HepG2 (cell line): ENCODE data around the gene THAP3. TPM values are rescaled to one million over a fixed set of nuclear protein-coding genes. Genes with fewer than 3 reads are reported as not detected.

Experiments used
- CBX1 ChIP-seq: IDR thresholded peaks from one replicate; pipeline ENCODE4 v1.6.1; 2016; ENCODE audit warnings: antibody characterized with exemption, low read depth
- HES4 ChIP-seq: sonication (generic); formaldehyde crosslinking; IDR thresholded peaks from 2 replicates; pipeline ENCODE4 v1.9.0; 2021; ENCODE audit warnings: mild to moderate bottlenecking, missing genetic modification reagents, borderline replicate concordance
- HHEX ChIP-seq: IDR thresholded peaks from 2 replicates; pipeline ENCODE4 v1.6.1; 2016; ENCODE audit warnings: control low read depth
- HNRNPK ChIP-seq: fragments of 200-400 bp; formaldehyde crosslinking; IDR thresholded peaks from 2 replicates; pipeline ENCODE4 v1.6.1; 2018; ENCODE audit warnings: low read length, low read depth, moderate library complexity, mild to moderate bottlenecking; ENCODE audit not compliant: poor library complexity, severe bottlenecking
- KDM3A ChIP-seq: IDR thresholded peaks from 2 replicates; pipeline ENCODE4 v1.6.1; 2018; ENCODE audit warnings: low read depth, missing compliant biosample characterization
- NONO ChIP-seq, 2 experiments: fragments of 450-650 bp in 1 of 2; sonication (generic) in 1 of 2; formaldehyde crosslinking in 1 of 2; IDR thresholded peaks in 1 of 2; conservative IDR thresholded peaks in 1 of 2; 2 replicates each; pipeline versions ENCODE4 v1.6.1 to v1.8.0; 2017 to 2022; ENCODE audit warnings: mild to moderate bottlenecking in 1 of 2, missing genetic modification reagents in 1 of 2, moderate library complexity in 1 of 2
- POLR2A ChIP-seq, 2 experiments: IDR thresholded peaks; 2 replicates each; pipeline ENCODE4 v1.6.1; 2011; ENCODE audit warnings: low read depth in 2 of 2, low read length in 2 of 2, mild to moderate bottlenecking in 1 of 2, moderate library complexity in 1 of 2; ENCODE audit not compliant: insufficient read depth in 1 of 2
- SMYD3 ChIP-seq: sonication (generic); formaldehyde crosslinking; IDR thresholded peaks from 2 replicates; pipeline ENCODE4 v1.8.1; 2023; ENCODE audit warnings: mild to moderate bottlenecking, missing genetic modification reagents
- ZMYM2 ChIP-seq: sonication (generic); formaldehyde crosslinking; IDR thresholded peaks from 2 replicates; pipeline ENCODE4 v1.8.0; 2022; ENCODE audit warnings: mild to moderate bottlenecking, missing genetic modification reagents
- ZMYM4 ChIP-seq: sonication (generic); formaldehyde crosslinking; IDR thresholded peaks from 2 replicates; pipeline ENCODE4 v1.8.1; 2023; ENCODE audit warnings: mild to moderate bottlenecking, missing genetic modification reagents
- ZNF180 ChIP-seq: sonication (generic); formaldehyde crosslinking; IDR thresholded peaks from 2 replicates; pipeline ENCODE4 v1.4.0; 2020; ENCODE audit warnings: low read depth, missing genetic modification reagents, borderline replicate concordance
- ZNF205 ChIP-seq: IDR thresholded peaks from 2 replicates; pipeline ENCODE4 v1.6.1; 2018; ENCODE audit warnings: missing biosample characterization, missing genetic modification reagents
- ZNF441 ChIP-seq: sonication (generic); formaldehyde crosslinking; IDR thresholded peaks from 2 replicates; pipeline ENCODE4 v1.7.0; 2021; ENCODE audit warnings: missing genetic modification reagents, borderline replicate concordance
- ZNF709 ChIP-seq: sonication (generic); formaldehyde crosslinking; IDR thresholded peaks from 2 replicates; pipeline ENCODE4 v1.5.0; 2020; ENCODE audit warnings: mild to moderate bottlenecking, missing genetic modification reagents
- ZNF788 ChIP-seq: sonication (generic); formaldehyde crosslinking; IDR thresholded peaks from 2 replicates; pipeline ENCODE4 v1.5.0; 2020; ENCODE audit warnings: mild to moderate bottlenecking, missing genetic modification reagents, borderline replicate concordance
- ZNF816 ChIP-seq: sonication (generic); formaldehyde crosslinking; IDR thresholded peaks from 2 replicates; pipeline ENCODE4 v1.8.0; 2022; ENCODE audit warnings: missing genetic modification reagents, mild to moderate bottlenecking, borderline replicate concordance
- ZZZ3 ChIP-seq: sonication (generic); formaldehyde crosslinking; IDR thresholded peaks from 2 replicates; pipeline ENCODE4 v1.4.0; 2020; ENCODE audit warnings: missing genetic modification reagents, mild to moderate bottlenecking, borderline replicate concordance
- polyA plus RNA-seq, 8 experiments: library from polyadenylated mRNA; depleted of rRNA in 3 of 8; stranded (reverse) in 7 of 8; unstranded in 1 of 8; fragments of >200 nt; fragmentation: Illumina TruSeq in 4 of 8; extraction: Trizol in 4 of 8; gene quantifications; 2 replicates each; pipeline versions ENCODE4 v1.2.1 to v1.2.3, GENCODE V29; 2011 to 2016; ENCODE audit warnings: low read depth in 4 of 8, missing spikeins in 1 of 8, mixed read lengths in 1 of 8; ENCODE audit not compliant: insufficient read depth in 1 of 8
- total RNA-seq, 5 experiments: library from RNA; depleted of rRNA; stranded (reverse); fragments of >200 nt; fragmentation: Illumina TruSeq; extraction: Trizol; gene quantifications; 2 replicates each; pipeline ENCODE4 v1.2.3, GENCODE V29; 2016; ENCODE audit warnings: low read depth in 1 of 5
- TF ChIP-seq, protein P1 (sequence below): sonication (generic); formaldehyde crosslinking; IDR thresholded peaks from 2 replicates; pipeline ENCODE4 v1.4.0; 2020; ENCODE audit warnings: missing genetic modification reagents
- TF ChIP-seq, protein P2 (sequence below): sonication (generic); formaldehyde crosslinking; IDR thresholded peaks from 2 replicates; pipeline ENCODE4 v1.8.1; 2022; ENCODE audit warnings: mild to moderate bottlenecking, missing genetic modification reagents
- TF ChIP-seq, protein P3 (sequence below): IDR thresholded peaks from 2 replicates; pipeline ENCODE4 v1.6.1; 2016; ENCODE audit warnings: mild to moderate bottlenecking, missing biosample characterization, missing genetic modification reagents

Gene THAP3
- total and polyA plus RNA-seq, 2 of the 13 experiments (the other 11 are each of a cell fraction or from before 2014, with no cell fraction given) = 10.3 to 14.9 TPM

DNA sequence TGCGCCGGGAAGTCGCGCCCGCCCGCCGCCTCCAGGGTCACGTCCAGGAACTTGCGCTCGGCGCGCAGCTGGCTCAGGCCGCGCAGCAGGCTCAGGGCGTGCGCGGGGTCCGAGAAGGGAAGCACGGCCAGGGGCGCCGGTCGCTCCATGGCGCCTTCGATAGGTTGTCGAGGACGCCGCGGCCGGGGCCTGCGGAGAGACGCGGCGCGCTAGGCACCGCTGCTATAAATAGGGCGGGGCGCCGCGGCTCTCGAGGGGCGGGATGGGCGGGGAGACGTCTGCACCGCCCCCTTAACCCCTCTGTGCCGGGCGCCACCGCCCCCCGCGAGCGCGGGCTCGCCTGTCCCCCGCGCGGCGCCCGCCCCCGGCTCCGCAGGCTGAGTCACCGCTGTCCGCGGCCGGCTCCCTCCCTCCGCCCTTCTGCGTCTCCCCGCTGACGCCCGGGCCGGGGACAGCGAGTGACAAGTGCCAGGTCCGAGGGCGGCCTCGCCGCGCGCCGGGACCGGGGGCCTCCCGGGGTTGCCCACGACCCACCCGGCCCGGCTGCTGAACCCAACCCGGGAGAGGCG lies 21.9 kb upstream of the THAP3 start, which contains the start of gene KLHL21 (continued):
- TF ChIP-seq CBX1 (peak; percentile 74), HES4 (CRISPR knock-in tag) (peak; percentile 22), KDM3A (CRISPR knock-in tag) (0 out of 2 replicates have a peak, but pooled peaks have one; percentile 45), NONO (IDR thresholded peaks at IDR 0.05) (no peak), NONO (CRISPR knock-in tag; conservative IDR thresholded peaks at IDR 0.05) (peak; percentile 66; the same call in 1 of the 2 replicates), HHEX (CRISPR knock-in tag) (no peak), ZMYM4 (peak; percentile 36; the same call in 1 of the 2 replicates), ZNF441 (CRISPR knock-in tag) (no peak; the same call in 1 of the 2 replicates), ZNF205 (CRISPR knock-in tag) (0 out of 2 replicates have a peak, but pooled peaks have one; percentile 39), ZMYM2 (CRISPR knock-in tag) (no peak), HNRNPK (peak; percentile 21), ZNF709 (peak; percentile 89), SMYD3 (CRISPR knock-in tag) (peak; percentile 38; the same call in 1 of the 2 replicates), ZZZ3 (CRISPR knock-in tag) (0 out of 2 replicates have a peak, but pooled peaks have one; percentile 6), ZNF788 (CRISPR knock-in tag) (no peak), ZNF816 (CRISPR knock-in tag) (0 out of 2 replicates have a peak, but pooled peaks have one; percentile 44), ZNF180 (CRISPR knock-in tag) (no peak), POLR2A (IDR thresholded peaks at IDR 0.05; ENCODE audit: insufficient read depth in 1 of 2, low read depth in 2 of 2, low read length in 2 of 2) (peak in 1 of 2 experiments; percentile 97; a peak in 2 of 4 replicates)
- TF ChIP-seq, protein P1, sequence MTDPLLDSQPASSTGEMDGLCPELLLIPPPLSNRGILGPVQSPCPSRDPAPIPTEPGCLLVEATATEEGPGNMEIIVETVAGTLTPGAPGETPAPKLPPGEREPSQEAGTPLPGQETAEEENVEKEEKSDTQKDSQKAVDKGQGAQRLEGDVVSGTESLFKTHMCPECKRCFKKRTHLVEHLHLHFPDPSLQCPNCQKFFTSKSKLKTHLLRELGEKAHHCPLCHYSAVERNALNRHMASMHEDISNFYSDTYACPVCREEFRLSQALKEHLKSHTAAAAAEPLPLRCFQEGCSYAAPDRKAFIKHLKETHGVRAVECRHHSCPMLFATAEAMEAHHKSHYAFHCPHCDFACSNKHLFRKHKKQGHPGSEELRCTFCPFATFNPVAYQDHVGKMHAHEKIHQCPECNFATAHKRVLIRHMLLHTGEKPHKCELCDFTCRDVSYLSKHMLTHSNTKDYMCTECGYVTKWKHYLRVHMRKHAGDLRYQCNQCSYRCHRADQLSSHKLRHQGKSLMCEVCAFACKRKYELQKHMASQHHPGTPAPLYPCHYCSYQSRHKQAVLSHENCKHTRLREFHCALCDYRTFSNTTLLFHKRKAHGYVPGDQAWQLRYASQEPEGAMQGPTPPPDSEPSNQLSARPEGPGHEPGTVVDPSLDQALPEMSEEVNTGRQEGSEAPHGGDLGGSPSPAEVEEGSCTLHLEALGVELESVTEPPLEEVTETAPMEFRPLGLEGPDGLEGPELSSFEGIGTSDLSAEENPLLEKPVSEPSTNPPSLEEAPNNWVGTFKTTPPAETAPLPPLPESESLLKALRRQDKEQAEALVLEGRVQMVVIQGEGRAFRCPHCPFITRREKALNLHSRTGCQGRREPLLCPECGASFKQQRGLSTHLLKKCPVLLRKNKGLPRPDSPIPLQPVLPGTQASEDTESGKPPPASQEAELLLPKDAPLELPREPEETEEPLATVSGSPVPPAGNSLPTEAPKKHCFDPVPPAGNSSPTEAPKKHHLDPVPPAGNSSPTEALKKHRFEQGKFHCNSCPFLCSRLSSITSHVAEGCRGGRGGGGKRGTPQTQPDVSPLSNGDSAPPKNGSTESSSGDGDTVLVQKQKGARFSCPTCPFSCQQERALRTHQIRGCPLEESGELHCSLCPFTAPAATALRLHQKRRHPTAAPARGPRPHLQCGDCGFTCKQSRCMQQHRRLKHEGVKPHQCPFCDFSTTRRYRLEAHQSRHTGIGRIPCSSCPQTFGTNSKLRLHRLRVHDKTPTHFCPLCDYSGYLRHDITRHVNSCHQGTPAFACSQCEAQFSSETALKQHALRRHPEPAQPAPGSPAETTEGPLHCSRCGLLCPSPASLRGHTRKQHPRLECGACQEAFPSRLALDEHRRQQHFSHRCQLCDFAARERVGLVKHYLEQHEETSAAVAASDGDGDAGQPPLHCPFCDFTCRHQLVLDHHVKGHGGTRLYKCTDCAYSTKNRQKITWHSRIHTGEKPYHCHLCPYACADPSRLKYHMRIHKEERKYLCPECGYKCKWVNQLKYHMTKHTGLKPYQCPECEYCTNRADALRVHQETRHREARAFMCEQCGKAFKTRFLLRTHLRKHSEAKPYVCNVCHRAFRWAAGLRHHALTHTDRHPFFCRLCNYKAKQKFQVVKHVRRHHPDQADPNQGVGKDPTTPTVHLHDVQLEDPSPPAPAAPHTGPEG (CRISPR knock-in tag) = peak; percentile 72
- TF ChIP-seq, protein P2, sequence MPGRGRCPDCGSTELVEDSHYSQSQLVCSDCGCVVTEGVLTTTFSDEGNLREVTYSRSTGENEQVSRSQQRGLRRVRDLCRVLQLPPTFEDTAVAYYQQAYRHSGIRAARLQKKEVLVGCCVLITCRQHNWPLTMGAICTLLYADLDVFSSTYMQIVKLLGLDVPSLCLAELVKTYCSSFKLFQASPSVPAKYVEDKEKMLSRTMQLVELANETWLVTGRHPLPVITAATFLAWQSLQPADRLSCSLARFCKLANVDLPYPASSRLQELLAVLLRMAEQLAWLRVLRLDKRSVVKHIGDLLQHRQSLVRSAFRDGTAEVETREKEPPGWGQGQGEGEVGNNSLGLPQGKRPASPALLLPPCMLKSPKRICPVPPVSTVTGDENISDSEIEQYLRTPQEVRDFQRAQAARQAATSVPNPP (CRISPR knock-in tag) = peak; percentile 62; the same call in 1 of the 2 replicates
- TF ChIP-seq, protein P3, sequence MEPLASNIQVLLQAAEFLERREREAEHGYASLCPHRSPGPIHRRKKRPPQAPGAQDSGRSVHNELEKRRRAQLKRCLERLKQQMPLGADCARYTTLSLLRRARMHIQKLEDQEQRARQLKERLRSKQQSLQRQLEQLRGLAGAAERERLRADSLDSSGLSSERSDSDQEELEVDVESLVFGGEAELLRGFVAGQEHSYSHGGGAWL (CRISPR knock-in tag) = peak; percentile 74; the same call in 1 of the 2 replicates
